SW480 (cell line): ENCODE data around the gene BAZ2B.
"Not testable (repeated sequence)": the region's sequence is repeated elsewhere in the genome, so short reads cannot be mapped to it uniquely, and the experiment has no call there.

Experiments used
- DNase-seq: peaks from one replicate; pipeline ENCODE4 v3.0.0-alpha.2; 2016; ENCODE audit warnings: low spot score

Gene BAZ2B

DNA sequence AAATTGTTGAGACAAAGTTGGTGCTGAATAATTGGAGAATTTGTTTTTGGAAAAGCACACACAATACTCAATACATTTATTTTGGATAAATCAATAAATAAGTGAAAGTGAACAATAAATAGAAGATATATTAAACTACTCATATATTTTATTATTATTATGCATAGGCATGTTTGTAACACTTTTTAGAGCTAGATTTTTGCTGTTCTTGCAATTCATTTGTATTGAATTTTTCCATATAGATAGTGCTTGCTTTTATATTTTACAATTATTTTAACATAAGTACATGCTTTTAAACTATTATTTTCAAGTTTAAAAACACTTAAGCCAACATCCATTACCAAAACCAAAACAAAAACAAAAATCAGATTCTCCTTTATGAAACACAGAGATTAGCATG, 43.9 kb downstream of the BAZ2B start:
- no peak for DNase-seq

DNA sequence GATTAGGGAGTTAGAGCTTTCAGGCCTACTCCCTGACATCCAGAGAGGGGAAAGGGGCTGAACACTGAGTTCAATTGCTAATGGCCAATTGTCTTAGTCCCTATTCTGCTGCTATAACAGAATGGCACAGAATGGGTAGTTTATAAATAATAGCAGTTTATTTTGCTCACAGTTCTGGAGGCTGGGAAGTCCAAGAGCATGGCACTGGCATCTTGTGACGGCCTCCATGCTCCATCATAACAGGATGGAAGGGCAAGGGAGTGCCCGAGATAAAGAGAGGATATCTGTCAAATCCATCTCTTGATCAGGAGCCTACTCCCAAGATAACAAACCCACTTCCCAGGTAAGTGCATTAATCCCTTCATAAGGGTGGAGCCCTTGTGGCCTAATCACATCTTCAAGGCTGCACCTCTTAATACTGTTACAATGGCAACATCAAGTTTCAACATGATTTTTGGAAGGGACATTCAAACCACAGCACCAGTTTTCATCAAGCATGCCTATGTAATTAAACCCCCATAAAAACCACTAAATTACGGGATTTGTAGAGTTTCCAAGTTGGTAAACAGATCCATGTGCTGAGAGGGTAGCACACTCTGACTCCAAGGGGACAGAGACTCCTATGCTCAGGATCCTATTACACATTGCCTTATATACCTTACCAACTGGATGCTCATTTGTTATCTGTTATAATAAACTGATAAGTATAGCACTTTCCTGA, 44.6 kb downstream of the BAZ2B start:
- DNase-seq: no peak

DNA sequence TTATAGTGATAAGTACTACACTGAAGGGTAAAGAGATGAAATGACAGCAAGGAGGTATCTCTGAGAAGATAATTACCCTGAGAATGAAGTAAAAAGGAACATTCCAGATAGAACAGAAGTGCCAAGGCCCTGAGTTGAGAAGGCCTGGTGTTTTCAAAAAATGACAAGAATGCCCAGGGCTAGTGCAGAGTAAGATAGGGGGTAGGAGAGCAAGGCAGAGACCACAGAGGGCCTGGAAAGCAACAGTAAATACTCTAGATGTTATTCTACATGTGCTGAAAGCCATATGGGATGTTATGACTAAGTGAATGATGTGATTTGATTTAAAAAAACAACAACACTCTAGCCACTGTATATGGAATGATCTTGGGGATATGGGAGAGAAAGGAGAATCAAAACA, 52.3 kb downstream of the BAZ2B start:
- no peak for DNase-seq

DNA sequence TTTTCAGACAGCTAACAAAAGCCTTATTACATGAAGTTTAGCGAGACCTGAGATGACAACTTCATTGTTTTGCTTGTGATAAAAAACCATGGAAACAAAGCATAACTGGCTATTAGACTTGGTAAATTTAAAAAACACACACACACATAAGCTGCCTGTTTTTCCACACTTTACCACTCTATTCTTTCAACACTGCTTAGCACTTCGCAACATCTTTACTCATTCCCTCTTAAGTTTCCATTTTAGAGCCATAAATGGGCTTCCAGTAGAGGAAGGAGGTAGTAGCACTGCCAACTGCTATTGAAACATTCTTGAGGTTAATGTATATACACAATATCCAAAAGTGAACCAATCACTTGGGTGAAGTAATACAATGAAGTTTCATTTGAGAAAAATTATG, 54.1 kb downstream of the BAZ2B start:
- no peak for DNase-seq

DNA sequence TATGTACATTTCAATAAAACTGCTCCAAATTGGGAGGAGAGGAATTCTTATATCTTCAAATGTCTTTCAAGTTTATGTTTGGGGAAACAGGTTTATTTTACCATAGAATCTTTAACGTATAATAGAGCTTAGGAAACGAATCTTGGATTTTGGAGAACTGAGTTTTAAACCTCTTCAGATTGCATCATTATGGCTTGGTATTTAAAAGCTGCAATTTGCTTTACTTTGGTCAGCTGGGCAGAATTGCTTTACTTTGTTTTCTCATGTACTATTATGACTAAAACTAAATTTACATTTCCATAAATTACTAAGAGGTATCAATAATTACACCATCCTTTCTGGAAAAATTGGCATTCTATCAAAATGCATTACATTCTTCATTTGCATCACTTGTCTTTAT, 54.6 kb downstream of the BAZ2B start:
- no peak for DNase-seq

DNA sequence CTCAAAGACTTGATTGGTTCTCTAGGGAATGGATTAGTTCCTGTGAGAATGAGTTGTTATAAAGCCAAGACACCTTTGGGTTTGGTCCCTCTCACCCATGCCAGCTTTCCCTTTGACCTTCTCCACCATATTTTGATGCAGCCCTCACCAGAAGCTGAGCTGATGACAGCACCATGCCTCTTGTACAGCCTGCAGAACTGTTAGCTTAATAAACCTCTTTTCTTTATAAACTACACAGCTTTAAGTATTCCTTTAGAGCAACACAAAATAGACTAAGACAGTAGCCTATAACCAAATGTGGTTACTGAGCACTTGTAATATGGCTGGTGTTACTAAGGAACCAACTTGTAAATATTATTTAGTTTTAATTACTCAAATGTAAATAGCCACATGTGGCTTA, 55.1 kb downstream of the BAZ2B start:
- no peak for DNase-seq

DNA sequence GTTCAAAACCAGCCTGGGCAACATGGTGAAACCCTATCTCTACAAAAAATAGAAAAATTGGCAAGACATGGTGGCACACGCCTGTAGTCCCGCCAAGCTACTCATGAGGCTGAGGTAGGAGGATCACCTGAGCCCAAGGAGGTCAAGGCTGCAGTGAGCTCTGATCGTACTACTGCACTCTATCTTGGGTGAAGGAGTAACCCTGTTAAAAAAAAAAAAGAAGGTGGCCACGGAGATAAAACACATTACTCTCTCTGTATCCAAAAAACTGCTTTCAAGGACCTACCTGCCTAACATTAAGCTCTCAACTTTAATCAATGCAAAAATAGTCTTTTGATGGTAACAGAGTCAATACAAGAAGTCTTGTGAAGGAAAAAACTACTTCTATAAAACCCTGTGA, 57.3 kb downstream of the BAZ2B start:
- DNase-seq: no peak

DNA sequence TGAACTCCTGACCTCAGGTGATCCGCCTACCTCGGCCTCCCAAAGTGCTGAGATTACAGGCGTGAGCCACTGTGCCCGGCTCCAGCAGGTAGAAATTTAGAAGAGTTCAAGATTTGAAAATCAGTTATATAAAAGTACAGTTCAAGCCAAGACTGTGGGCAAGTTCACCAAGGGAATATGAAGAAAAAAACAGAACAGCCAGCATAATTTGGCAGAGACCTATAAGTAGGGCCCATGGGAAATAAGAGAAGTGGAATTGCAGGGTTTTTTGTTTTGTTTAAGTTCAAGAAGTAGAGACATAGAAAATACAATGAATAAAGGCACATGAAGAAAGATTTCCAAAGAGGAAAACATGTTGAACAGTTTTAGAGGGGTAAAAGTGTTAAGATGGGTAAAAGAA, 57.9 kb downstream of the BAZ2B start:
- DNase-seq: no peak

DNA sequence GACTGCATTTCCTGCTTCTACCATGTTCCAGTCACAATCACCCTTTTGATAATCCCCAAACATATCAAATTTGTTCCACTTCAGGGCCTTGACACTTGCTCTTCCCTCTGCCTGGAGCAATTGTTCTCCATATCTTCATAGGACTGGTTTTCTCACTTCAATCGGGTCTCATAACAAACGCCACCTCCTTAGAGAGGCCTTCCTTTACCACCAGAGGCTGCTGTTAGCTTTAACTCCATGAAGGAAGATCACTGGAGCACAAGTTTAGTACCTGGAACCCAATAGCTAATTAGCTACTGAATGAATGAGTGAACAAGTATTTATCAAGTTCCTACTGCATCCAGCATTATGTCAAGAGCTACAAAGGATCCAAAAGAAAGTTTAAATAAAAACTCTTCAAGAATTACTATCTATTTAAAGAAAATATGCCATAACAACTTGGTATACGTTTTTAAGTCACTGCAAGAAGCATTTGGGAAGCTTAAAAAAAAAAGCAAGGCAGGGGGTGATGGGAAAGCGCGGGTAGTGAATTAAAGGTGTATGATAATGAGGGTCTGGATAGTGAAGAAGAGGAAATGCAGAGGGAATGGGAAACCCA, 58.8 kb downstream of the BAZ2B start:
- peak; percentile 17 for DNase-seq

DNA sequence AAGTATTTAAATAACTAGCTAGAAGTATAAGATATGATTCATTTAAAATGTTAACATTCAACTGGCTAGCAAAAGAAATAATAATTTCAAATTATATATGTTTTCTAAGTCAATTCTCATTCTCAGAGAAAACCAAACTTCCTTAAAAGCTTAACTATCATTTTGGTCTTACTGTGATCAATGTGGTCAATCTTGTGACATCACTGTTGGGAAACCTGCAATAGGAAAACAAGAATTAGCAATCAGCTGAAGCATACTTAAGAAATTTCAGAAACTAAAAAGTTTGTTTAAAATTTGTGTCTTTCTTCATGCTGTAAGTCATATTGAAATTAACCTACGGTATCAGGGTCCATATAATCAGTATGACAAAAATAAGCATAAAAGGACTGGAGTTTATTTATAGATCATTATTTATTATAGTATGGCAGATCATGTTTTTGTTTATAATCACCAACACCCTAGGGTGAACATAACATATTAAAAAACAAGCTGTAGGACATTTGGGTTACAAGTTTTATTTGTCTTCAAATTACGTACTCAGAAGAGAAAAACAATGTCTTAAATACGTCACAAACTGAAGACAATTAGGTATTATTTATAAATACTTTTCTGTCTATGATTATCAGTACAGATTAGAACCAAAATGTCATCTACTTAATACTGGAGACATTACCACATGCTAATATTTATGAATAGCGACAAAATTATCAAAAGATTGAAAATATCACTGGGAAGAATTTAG, 60.5 kb downstream of the BAZ2B start:
- DNase-seq: no peak

DNA sequence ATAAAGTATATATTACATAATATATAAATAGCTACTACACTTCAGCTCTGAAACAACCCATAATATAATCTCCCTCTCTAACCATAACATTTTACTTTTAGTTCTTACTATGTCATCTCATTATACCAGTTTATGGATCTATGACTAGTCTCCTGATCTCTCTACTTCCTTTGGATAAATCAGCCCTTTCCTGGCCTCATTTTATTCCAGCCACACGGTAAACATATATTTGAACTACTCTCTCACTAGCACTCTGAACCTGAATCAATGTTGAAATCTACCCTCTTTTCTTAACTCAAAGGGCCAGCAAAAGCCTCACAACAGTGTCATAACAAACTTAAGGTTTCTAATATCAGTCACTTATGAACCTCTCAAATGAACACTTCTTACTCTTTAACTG, 62.6 kb downstream of the BAZ2B start:
- no peak for DNase-seq

DNA sequence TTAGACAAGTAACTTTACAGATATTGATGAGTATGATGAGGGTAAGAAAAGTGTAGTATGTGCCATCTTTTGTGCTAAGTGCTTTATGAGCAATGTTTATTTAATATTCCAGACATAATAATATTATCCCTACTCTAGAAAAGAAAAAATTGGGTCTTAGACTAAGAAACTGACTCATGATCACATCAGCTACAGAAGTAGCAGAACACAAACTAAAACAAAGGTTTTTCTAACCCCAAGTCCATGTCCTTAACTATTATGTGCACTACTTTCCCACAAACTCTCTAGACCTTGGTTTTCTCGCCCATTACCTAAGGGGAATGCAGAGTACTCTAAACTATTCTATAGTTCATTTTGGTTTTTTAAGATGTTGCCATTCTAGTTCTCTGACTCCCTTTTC, 64.5 kb downstream of the BAZ2B start:
- no peak for DNase-seq

DNA sequence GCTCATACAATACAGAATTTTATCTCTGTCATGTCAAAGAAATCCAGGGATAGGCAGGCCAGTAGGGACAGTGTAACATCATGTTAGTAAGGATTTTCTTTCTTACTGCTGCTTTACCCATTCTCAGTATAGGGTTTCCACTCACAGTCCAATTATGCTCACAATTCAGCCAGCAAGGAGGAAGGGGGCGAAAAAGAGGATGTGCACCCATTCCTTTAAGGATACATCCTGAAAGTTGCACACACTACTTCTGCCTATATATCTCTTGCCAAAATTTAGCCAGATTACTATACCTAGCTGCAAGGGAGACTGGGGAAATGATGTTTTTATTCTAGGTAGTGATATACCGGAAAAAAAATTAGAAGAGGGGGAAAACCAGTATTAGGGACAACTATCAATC, 66.1 kb downstream of the BAZ2B start:
- no peak for DNase-seq

DNA sequence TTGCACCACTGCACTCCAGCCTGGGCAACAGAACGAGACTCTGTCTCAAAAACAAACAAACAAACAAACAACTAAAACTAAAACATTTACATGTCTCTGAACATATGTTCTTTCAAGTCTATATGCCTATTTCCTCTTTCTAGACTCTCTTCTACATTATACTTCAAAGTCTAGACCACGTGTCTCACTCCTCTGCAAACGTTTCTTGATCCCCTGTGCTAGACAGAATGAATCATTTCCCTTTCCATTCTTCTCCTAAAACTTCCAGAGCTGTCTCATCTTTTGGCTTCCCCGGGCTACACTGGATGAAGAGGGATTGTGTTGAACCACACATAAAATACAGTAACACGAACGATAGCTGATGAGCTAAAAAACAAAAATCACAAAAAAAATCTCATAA, 67.1 kb downstream of the BAZ2B start:
- DNase-seq: no peak

DNA sequence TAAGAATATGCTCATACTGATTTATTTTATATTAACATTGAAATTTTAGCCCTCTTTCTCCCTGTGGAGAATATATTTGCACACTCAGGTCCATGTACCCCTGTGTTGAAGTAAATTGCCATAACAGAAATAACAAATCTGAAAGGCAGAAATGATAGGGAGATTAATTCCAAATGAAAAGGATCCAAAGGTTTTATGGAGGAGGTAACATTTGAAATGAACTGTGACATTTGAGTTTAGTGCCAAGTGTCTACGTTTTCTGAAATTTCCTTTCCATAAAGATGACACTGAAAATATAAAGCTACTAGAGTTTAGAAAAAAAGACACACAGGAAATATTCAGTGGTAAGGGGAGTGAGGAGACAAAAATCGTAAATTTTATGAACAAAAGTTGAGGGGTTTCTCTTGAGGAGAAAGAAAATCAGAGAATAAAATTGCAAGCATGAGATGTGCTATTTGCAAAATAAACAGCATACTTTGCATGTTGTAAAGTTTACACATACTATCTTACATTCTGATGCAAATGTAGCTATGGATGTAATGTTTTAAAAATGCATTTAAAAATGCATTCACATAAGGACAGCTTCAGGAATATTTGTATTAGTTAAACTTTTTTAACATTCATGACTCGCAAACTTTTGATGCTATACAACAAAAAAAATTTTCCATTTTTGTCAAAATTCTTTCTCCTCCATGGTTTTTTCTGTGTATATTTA, 69.5 kb downstream of the BAZ2B start:
- no peak for DNase-seq

DNA sequence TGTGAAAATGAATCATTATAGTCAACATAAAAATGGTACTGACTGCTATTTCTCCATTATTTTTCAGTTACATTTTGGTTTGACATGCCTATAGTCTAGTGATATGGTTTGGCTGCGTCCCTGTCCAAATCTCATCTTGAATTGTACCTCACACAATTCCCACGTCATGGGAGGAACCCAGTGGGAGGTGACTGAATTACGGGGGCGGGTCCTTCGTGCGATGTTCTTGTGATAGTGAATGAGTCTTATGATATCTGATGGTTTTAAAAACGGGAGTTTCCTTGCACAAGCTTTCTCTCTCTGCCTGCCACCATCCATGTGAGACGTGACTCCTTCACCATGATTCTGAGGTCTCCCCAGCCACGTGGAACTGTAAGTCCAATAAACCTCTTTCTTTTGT, 70.3 kb downstream of the BAZ2B start:
- no peak for DNase-seq

DNA sequence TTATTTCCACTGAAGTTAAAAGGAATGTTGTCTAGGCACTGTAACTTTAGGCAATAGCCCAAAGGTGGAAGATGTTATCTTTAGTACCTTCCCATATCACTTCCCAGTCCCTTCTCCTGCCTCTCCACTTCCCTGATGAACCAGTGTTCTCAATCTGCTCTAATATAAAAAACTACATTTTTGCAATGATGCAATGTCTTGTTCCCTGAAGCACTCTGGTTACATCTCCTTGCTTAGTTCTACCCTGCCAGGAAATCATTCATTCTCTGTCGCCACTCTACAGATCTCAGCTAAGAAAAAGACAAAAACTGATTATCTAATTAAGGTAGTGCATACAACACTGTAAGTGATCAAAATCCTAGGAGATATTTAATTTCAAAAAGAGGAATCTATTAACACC, 71.3 kb downstream of the BAZ2B start:
- no peak for DNase-seq

DNA sequence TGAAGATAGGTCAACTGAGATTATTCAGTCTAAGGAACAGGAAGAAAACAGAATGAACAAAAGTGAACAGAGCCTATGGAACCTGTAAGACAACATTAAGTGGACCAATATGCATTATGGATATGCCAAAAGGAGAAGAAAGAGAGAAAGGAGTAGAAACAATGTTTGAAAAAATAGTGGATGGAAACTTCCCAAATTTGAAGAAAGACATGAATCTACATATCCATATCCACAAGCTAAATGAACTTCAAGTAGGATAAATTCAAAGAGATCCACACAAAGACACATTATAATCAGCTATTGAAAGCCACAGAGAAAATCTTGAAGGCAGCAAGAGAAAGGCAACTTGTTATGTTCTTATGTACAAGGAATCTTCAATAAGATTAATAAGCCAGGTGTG, 74.2 kb downstream of the BAZ2B start:
- no peak for DNase-seq

DNA sequence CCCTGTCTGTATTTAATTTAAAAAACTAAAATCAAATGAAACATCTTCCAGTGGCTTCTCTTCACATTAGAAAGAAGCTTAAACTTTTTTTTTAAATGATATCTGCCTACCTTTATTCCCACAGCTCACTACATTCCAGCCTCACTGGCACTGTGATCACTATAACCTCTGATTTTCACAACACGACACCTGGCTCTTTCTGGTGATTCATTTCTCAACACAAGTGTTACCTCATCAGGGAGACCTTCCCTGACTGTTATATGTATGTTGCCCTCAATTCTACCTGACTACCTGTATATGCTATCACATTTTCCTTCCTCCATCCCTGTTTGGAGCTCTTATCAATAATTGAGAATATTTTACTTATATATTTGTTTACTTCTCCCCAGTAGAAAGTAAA, 76.6 kb downstream of the BAZ2B start:
- DNase-seq: no peak

DNA sequence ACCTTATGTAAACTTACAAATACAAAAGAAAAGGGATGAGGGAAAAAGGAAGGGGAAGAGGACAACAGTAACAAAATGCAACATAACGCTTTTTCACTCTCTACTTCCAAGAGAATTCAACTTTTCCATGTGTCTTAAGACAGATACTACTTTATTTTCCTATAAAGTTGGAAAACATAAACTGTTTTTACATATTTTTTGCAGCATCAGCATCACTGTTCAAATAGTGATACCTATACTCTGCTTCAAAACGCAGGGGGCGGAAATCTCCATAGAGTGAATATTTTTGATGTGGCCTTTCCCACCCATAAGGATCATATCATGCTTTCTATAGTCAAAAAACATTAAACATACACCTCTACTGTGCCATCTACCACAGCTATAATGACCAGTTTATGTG, 77.5 kb downstream of the BAZ2B start:
- no peak for DNase-seq

DNA sequence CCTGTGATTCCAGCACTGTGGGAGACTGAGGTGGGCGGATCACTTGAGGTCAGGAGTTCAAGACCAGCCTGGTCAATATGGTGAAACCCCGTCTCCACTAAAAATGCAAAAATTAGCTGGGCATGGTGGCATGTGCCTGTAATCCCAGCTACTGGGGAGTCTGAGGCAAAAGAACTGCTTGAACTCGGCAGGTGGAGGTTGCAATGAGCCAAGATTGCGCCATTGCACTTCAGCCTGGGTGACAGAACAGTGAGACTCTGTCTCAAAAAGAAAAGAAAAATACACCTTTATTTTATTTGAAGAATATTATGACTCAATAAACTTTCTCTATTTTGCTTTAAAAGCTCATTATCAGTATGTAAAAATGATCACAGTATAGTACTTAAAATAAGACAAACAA, 81.1 kb downstream of the BAZ2B start:
- DNase-seq: not testable (repeated sequence)

DNA sequence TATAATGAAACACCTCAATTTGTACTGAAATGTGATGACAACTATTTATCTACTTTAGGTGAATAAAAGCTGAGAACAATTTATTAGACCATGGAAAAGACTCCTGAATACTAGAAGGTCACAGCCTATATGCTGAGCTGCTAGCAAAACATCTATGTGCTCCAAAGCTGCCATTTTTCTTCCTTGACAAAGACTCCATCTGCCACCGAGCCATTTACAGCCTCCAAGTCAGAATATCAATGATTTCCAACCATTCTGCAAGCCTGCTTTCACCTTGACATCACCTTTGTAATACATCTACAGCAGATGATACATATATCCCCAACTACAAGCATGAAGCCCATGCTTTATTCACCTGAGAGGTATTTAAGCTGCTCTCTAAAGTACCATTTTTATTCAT, 84.9 kb downstream of the BAZ2B start:
- no peak for DNase-seq

DNA sequence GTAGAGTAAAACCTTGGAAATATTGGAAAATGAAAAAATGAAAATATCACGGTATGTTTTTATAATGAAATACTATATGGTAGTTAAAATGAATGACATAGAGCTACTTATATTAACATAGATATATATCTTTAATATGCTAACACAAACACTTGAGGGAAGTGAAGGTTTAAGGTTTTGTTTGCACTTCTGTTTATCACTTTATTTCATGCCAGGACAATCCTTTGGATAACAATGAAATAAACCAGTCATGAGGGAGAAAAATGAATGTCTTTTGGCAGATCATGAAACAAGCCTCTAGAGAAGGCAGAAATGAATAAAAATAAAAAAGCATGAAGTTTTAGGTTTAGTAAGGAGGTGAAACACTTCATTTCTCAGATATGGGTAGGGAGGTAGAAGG, 89.9 kb downstream of the BAZ2B start:
- DNase-seq: no peak
